Cardiac septum (tissue), 1 donor: ENCODE data around the gene ANKRD65. TPM values are rescaled to one million over a fixed set of nuclear protein-coding genes. Genes with fewer than 3 reads are reported as not detected.
"Not testable (repeated sequence)": the region's sequence is repeated elsewhere in the genome, so short reads cannot be mapped to it uniquely, and the experiment has no call there.

Experiments used
- DNase-seq: peaks from one replicate; pipeline ENCODE4 v3.0.0-alpha.2; 2020; ENCODE audit warnings: low spot score
- intact Hi-C: fragments of 100-400 bp; cut with DNase I; formaldehyde crosslinking; loops from one replicate; pipeline ENCODE4 v1.14.0; 2022
- long read RNA-seq: library from polyadenylated mRNA; unstranded; transcript quantifications from one replicate; pipeline ENCODE4 v2.0.0, GENCODE V29; 2021
- total RNA-seq: library from RNA; stranded (reverse); fragmentation: NEBNext Ultra II Directional; extraction: Animal tissue kit (Norgen Biotek cat#: 25700); gene quantifications from one replicate; pipeline ENCODE4 v1.2.1, GENCODE V29; 2021
- donor health status: DM: no; HTN: no; CAD: no.

The ANKRD65 gene
- total RNA-seq, result 1.8 TPM
- long read RNA-seq, partial matches to known transcripts, result 4 of 5 reads
- long read RNA-seq, other reads (novel, unspliced or antisense), result 1 of 5 reads

- intact Hi-C loops, result no loop called here
- DNase-seq, result no peak
Measured at GRCh38 chr1:1421147-1421906, at the start of gene ANKRD65. Gene ANKRD65, minus strand, starts transcription at chr1:1421276. Its CDS starts 271 bp downstream, at chr1:1421005.

- intact Hi-C loops, DNase-seq: not testable (repeated sequence)
Measured at GRCh38 chr1:1468196-1468985, 47.3 kb upstream of the ANKRD65 start.

- DNase-seq, result no peak
- intact Hi-C loops, result no loop called here
Measured at GRCh38 chr1:1463312-1463711, 42.2 kb upstream of the ANKRD65 start.

GRCh38 chr1:1462318-1462966 lies 41.4 kb upstream of the ANKRD65 start:
- intact Hi-C loops, result no loop called here
- DNase-seq, result no peak

GRCh38 chr1:1461721-1462317 lies 40.7 kb upstream of the ANKRD65 start:
- no peak for DNase-seq
- intact Hi-C loops, result no loop called here

- DNase-seq, result no peak
- intact Hi-C loops, result no loop called here
Measured at GRCh38 chr1:1460540-1461130, 39.6 kb upstream of the ANKRD65 start.

- not testable (repeated sequence) for DNase-seq
Measured at GRCh38 chr1:1459711-1460110, 38.6 kb upstream of the ANKRD65 start.

GRCh38 chr1:1459156-1459555 lies 38.1 kb upstream of the ANKRD65 start:
- DNase-seq, intact Hi-C loops: not testable (repeated sequence)

More at GRCh38 chr1:1459711-1460110, 38.6 kb upstream of the ANKRD65 start:
- intact Hi-C loops, result not testable (repeated sequence)

GRCh38 chr1:1456683-1457255 lies 35.7 kb upstream of the ANKRD65 start:
- DNase-seq, intact Hi-C loops: not testable (repeated sequence)

- DNase-seq, intact Hi-C loops: not testable (repeated sequence)
Measured at GRCh38 chr1:1455934-1456333, 34.9 kb upstream of the ANKRD65 start.

- no peak for DNase-seq
- intact Hi-C loops, result no loop called here
Measured at GRCh38 chr1:1455366-1455884, 34.3 kb upstream of the ANKRD65 start.

- intact Hi-C loops, DNase-seq: not testable (repeated sequence)
Measured at GRCh38 chr1:1454286-1455056, 33.4 kb upstream of the ANKRD65 start.

GRCh38 chr1:1452882-1453281 lies 31.8 kb upstream of the ANKRD65 start:
- intact Hi-C loops, result no loop called here
- no peak for DNase-seq

GRCh38 chr1:1452365-1452739 lies 31.3 kb upstream of the ANKRD65 start:
- DNase-seq, intact Hi-C loops: not testable (repeated sequence)

GRCh38 chr1:1451696-1452364 lies 30.8 kb upstream of the ANKRD65 start:
- intact Hi-C loops, result no loop called here
- no peak for DNase-seq

- intact Hi-C loops, DNase-seq: not testable (repeated sequence)
Measured at GRCh38 chr1:1450616-1451015, 29.5 kb upstream of the ANKRD65 start.

GRCh38 chr1:1449099-1449739 lies 28.1 kb upstream of the ANKRD65 start, which contains the start of gene ATAD3C:
Gene ATAD3C, plus strand, starts transcription at chr1:1449689. Its CDS starts 995 bp downstream, at chr1:1450684.
- DNase-seq, result no peak
- intact Hi-C loops, result no loop called here
